Activated CD8-positive, alpha-beta T cell treated with anti-CD3 and anti-CD28 coated beads for 36 hours (primary cell): ENCODE data around the gene CLEC19A. TPM values are rescaled to one million over a fixed set of nuclear protein-coding genes. Genes with fewer than 3 reads are reported as not detected.

Experiments used
- ATAC-seq: fragments of 200-7000 bp; cut with Tn5 transposase; one replicate; pipeline ENCODE4 v1.10.0; 2021; ENCODE audit warnings: mild to moderate bottlenecking, moderate library complexity
- CTCF ChIA-PET: fragments of 350-600 bp; sonication (Branson Sonifier 250); formaldehyde crosslinking; loops from one replicate; lab custom pipeline; 2021; ENCODE audit warnings: antibody characterized with exemption; lab: Charles Lee
- POLR2A ChIA-PET: fragments of 350-600 bp; sonication (Branson Sonifier 250); formaldehyde crosslinking; loops from one replicate; lab custom pipeline; 2021; ENCODE audit warnings: antibody characterized with exemption; lab: Charles Lee
- DNase-seq: peaks from one replicate; pipeline ENCODE4 v3.0.0-alpha.2; 2020
- H3K27ac Mint-ChIP-seq: one replicate; pipeline ENCODE4 v1.8.0; 2021; ENCODE audit warnings: mild to moderate bottlenecking, mixed read lengths
- H3K27me3 Mint-ChIP-seq: one replicate; pipeline ENCODE4 v1.8.0; 2021; ENCODE audit warnings: mixed read lengths
- H3K36me3 Mint-ChIP-seq: one replicate; pipeline ENCODE4 v1.8.0; 2021; ENCODE audit warnings: low read depth, mixed read lengths
- H3K4me1 Mint-ChIP-seq: one replicate; pipeline ENCODE4 v1.8.0; 2021; ENCODE audit warnings: low read depth, mixed read lengths
- H3K4me3 Mint-ChIP-seq: one replicate; pipeline ENCODE4 v1.8.0; 2021; ENCODE audit warnings: mild to moderate bottlenecking, moderate library complexity, mixed read lengths
- H3K9me3 Mint-ChIP-seq: one replicate; pipeline ENCODE4 v1.8.0; 2021; ENCODE audit warnings: mixed read lengths
- intact Hi-C: fragments of 100-400 bp; cut with micrococcal nuclease; formaldehyde crosslinking; loops from one replicate; pipeline ENCODE4 v1.10.0; 2022
- total RNA-seq, 2 experiments: library from RNA; stranded (reverse); gene quantifications; one replicate each; pipeline ENCODE4 v1.2.3, GENCODE V29; 2021
- TF ChIP-seq, protein P1 (sequence below): fragments of 200-600 bp; IDR thresholded peaks from one replicate; pipeline ENCODE4 v1.8.0; 2022; ENCODE audit warnings: antibody characterized with exemption, mild to moderate bottlenecking

Gene CLEC19A
- total RNA-seq, 2 experiments from 2014 or later, result not detected

DNA sequence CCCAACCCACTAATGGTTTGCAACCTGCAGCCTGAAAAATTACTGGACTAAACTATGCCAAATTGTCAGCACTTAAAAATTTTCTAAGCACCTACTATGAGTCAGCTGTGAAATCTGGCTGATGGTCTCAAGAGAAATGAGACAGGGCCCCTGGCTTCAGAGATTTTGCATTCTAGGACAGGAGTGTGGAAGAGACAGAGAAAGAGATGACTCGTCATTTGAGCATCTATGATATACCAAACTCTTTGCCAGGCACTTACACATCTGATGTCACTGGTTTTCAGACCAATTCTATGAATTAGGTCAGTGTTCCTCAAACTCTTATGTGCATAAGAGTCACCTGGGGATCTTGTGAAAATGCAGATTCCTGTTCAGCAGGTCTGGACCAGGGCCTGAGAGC is 44.4 kb downstream of the CLEC19A start:
- TF ChIP-seq, protein P1, sequence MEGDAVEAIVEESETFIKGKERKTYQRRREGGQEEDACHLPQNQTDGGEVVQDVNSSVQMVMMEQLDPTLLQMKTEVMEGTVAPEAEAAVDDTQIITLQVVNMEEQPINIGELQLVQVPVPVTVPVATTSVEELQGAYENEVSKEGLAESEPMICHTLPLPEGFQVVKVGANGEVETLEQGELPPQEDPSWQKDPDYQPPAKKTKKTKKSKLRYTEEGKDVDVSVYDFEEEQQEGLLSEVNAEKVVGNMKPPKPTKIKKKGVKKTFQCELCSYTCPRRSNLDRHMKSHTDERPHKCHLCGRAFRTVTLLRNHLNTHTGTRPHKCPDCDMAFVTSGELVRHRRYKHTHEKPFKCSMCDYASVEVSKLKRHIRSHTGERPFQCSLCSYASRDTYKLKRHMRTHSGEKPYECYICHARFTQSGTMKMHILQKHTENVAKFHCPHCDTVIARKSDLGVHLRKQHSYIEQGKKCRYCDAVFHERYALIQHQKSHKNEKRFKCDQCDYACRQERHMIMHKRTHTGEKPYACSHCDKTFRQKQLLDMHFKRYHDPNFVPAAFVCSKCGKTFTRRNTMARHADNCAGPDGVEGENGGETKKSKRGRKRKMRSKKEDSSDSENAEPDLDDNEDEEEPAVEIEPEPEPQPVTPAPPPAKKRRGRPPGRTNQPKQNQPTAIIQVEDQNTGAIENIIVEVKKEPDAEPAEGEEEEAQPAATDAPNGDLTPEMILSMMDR, result no peak
- intact Hi-C loops, result no loop called here
- ATAC-seq (no peak), DNase-seq (no peak)
- POLR2A ChIA-PET, result no interaction called here
- CTCF ChIA-PET, result no interaction called here
- Mint-ChIP-seq H3K27ac (no peak overlapping the region), H3K4me3 (no peak overlapping the region), H3K27me3 (peaks cover 4% of the 10 kb centered on the region), H3K9me3 (no peaks in the 10 kb centered on the region), H3K4me1 (no peaks in the 10 kb centered on the region), H3K36me3 (no peaks in the 10 kb centered on the region)

- CTCF ChIA-PET, result no interaction called here
- no peak overlapping the region for H3K4me3 Mint-ChIP-seq
- no peaks in the 10 kb centered on the region for H3K9me3 Mint-ChIP-seq
These were observed 45.4 kb downstream of the CLEC19A start for GRCh38 chr16:19330841-19331397.

GRCh38 chr16:19331794-19332193 is 46.3 kb downstream of the CLEC19A start:
- H3K27me3 Mint-ChIP-seq, result peaks cover 2% of the 10 kb centered on the region
- ATAC-seq (no peak), DNase-seq (no peak)
- intact Hi-C loops, result no loop called here
- no peaks in the 10 kb centered on the region for H3K36me3 Mint-ChIP-seq
- no peaks in the 10 kb centered on the region for H3K9me3 Mint-ChIP-seq
- CTCF ChIA-PET, result no interaction called here
- H3K4me3 Mint-ChIP-seq, result no peak overlapping the region
- POLR2A ChIA-PET, result no interaction called here
- H3K4me1 Mint-ChIP-seq, result no peaks in the 10 kb centered on the region
- TF ChIP-seq, protein P1, result no peak
- H3K27ac Mint-ChIP-seq, result no peak overlapping the region

More at GRCh38 chr16:19330841-19331397, 45.4 kb downstream of the CLEC19A start:
- Mint-ChIP-seq H3K27me3 (peaks cover 4% of the 10 kb centered on the region), H3K4me1 (no peaks in the 10 kb centered on the region), H3K27ac (no peak overlapping the region), H3K36me3 (no peaks in the 10 kb centered on the region)
- intact Hi-C loops, result no loop called here
- ATAC-seq (no peak), DNase-seq (no peak)
- POLR2A ChIA-PET, result no interaction called here
- TF ChIP-seq, protein P1, result no peak

GRCh38 chr16:19338335-19338734 is 52.8 kb downstream of the CLEC19A start:
- DNase-seq (no peak), ATAC-seq (no peak)
- no peaks in the 10 kb centered on the region for H3K9me3 Mint-ChIP-seq
- TF ChIP-seq, protein P1, result no peak
- H3K27ac Mint-ChIP-seq, result no peak overlapping the region
- ChIA-PET CTCF (no interaction called here), POLR2A (interaction anchor here (0.5 kb wide), 1 partner anchor 172 kb away, joined by 3 read pairs; no protein-coding TSS in a partner anchor)
- peaks cover 2% of the 10 kb centered on the region for H3K27me3 Mint-ChIP-seq
- no peaks in the 10 kb centered on the region for H3K4me1 Mint-ChIP-seq
- no peak overlapping the region for H3K4me3 Mint-ChIP-seq
- intact Hi-C loops, result no loop called here
- H3K36me3 Mint-ChIP-seq, result no peaks in the 10 kb centered on the region

DNA sequence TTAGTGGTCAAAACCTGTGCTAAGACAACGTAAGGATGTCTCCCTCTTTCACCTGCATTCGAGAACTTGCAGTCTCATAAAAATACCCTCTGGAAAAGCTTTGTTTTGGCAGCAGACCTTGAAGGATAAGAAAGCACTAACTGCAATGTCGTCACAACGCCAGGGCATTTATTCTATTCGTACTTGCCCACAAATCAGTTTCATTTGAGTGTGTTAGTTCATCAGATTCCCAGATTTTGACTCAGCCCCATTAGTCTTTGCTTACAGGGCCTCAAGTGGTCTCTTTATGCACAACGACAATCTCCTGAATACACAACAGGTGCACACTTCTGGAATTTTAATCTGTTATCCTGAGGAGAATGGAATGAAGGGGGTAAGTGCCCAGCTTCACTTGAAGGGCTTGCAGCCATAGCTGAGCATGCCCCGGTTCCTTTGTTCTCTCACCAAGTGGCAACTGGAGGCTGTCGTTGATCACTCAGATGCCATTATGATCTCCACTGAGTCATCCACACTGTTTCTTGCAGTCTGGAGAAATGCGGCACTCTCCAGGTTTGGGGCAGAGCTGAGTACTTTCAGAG is 58.8 kb downstream of the CLEC19A start:
- Mint-ChIP-seq H3K4me1 (no peaks in the 10 kb centered on the region), H3K9me3 (no peaks in the 10 kb centered on the region), H3K4me3 (no peak overlapping the region), H3K27ac (no peak overlapping the region), H3K27me3 (peaks cover 9% of the 10 kb centered on the region), H3K36me3 (no peaks in the 10 kb centered on the region)
- ChIA-PET POLR2A (no interaction called here), CTCF (no interaction called here)
- ATAC-seq (no peak), DNase-seq (no peak)
- intact Hi-C loops, result no loop called here
- TF ChIP-seq, protein P1, result no peak
